Ectodermal cell (in vitro differentiated cells): Measurements from ENCODE around the gene CCRL2.
"Not testable (repeated sequence)": the region's sequence is repeated elsewhere in the genome, so short reads cannot be mapped to it uniquely, and the experiment has no call there.

Experiments used
- H3K27ac ChIP-seq: 2 replicates; pipeline ENCODE4 v1.7.0; 2013; ENCODE audit warnings: mild to moderate bottlenecking, low read depth, low read length; ENCODE audit not compliant: insufficient read depth, poor library complexity, severe bottlenecking
- H3K27me3 ChIP-seq: 2 replicates; pipeline ENCODE4 v1.7.0; 2013; ENCODE audit warnings: mild to moderate bottlenecking, low read length; ENCODE audit not compliant: insufficient read depth, control insufficient read depth, poor library complexity, severe bottlenecking
- H3K36me3 ChIP-seq: one replicate; pipeline ENCODE4 v1.7.0; 2013; ENCODE audit warnings: low read length; ENCODE audit not compliant: control insufficient read depth, insufficient read depth
- H3K4me1 ChIP-seq: one replicate; pipeline ENCODE4 v1.7.0; 2013; ENCODE audit warnings: low read length; ENCODE audit not compliant: control insufficient read depth, insufficient read depth
- H3K4me3 ChIP-seq: 2 replicates; pipeline ENCODE4 v1.7.0; 2013; ENCODE audit warnings: low read depth, low read length, control low read depth; ENCODE audit not compliant: insufficient read depth
- H3K9me3 ChIP-seq: 2 replicates; pipeline ENCODE4 v1.7.0; 2013; ENCODE audit warnings: mild to moderate bottlenecking, low read length, moderate library complexity; ENCODE audit not compliant: control insufficient read depth
- WGBS, 2 experiments: methylation state at CpG; one replicate each; pipeline ENCODE4 v1.1.7; 2013; ENCODE audit warnings: missing lambda C conversion rate in 2 of 2; 5-methylcytosine and 5-hydroxymethylcytosine counted together

The CCRL2 gene

DNA sequence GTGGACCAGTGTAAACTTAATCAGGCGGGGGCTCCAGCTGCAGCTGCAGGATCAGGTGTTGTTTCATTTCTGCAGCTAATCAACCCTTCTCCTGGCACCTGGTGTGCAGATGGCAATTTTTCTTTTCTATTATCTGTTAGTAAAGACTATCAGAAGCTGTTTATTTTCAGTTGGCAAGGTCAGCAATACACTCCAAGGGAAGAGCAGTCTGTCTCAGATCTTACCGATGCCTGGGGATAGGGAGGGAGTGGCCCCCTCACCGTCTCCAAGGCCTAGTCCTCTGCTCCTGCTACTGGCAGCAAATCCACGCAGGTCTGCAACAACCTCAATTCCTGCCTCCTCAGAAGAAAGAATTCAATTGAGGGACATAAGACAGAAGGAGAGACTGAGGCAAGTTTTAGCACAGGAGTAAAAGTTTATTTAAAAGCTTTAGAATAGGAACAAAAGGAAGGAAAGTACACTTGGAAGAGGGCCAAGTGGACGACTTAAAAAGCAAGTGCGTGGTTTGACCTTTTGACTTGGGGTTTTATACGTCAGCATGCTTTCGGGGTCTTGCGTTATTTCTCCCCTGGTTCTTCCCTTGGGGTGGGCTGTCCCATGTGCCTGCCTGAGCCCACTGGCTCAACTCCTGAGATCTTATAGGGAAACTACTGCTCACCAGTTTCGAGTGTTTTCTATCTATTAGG lies 9.2 kb downstream of the CCRL2 start:
- H3K4me3 ChIP-seq, result no peak overlapping the region
- H3K9me3 ChIP-seq, result no peaks in the 10 kb centered on the region
- no peaks in the 10 kb centered on the region for H3K4me1 ChIP-seq
- H3K27me3 ChIP-seq, result no peaks in the 10 kb centered on the region
- H3K27ac ChIP-seq, result no peak overlapping the region
- no peaks in the 10 kb centered on the region for H3K36me3 ChIP-seq
- 88 to 92% methylated on average over 9 to 10 of the region's 10 CpGs for WGBS, 2 experiments

DNA sequence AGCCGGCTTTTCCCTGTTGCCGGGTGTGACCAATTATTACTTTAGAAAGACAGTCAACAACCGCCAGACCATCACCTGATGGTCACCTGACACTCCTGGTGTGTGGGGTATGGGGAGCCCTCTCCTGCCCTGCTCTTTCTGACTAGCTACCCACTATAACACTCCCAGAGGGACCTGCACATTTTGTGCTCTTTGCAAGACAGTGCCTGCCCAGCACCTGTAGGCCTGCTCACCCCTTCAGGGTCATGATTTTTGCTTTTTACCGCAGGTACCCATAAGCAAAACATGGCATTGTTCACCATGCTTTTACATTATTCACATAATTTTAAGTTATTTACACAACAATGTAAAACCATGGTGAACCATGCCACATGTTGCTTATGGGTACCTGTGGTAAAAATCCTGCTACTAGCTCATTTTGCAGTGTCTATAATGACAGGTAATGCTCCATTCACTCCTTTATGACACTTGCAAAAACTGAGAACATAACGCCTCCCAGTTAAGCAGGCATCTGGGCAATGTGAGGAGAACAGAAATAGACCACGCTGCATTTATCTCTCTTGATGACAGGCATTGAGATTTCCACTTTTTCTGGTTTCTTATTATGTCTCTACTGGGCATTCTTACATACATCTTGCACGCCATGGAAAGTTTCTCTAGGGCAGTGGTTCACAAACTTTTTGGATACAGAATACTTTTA lies 9.9 kb downstream of the CCRL2 start:
- H3K4me3 ChIP-seq, result no peak overlapping the region
- no peaks in the 10 kb centered on the region for H3K4me1 ChIP-seq
- no peaks in the 10 kb centered on the region for H3K36me3 ChIP-seq
- H3K27ac ChIP-seq, result no peak overlapping the region
- H3K27me3 ChIP-seq, result no peaks in the 10 kb centered on the region
- H3K9me3 ChIP-seq, result no peaks in the 10 kb centered on the region
- WGBS, 2 experiments, result 92 to 95% methylated on average over 7 of the region's 7 CpGs

DNA sequence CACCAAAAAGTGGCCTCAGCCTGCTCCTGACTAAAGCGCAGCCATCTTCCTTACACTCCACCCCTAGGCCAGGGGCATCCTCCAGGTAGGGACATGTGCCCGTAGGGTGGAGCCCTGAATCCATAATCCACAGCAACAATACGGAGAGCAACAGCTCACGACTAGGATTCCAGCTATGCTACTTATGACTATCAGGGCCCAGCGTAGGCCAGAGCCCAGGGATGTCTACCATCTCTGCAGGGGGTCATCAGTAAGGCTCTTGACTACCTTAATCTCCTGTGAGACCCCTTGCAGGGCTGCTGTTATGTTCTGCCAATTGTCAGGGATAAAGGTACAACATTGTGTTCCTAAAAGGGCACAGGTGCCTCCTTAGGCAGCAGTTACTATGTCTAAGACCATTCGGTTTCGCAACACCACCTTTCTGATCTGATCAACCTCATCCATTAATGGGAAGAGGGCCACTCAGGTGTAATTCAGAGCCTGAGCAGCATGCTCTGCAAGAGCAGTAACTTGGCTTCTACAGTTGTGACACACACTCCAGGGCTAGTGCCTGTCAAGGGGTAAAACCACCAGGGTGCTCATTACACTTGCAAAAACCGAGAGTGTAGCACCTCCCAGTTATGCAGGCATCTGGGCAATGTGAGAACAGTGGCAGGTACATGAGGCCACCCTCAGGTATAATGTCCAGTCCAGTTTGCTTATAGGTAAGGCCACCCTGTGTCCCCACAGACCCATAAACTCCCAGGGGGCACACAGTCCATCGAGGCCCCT lies 11.0 kb downstream of the CCRL2 start:
- H3K4me3 ChIP-seq, result no peak overlapping the region
- H3K36me3 ChIP-seq, result no peaks in the 10 kb centered on the region
- H3K4me1 ChIP-seq, result no peaks in the 10 kb centered on the region
- 83 to 84% methylated on average over 9 of the region's 9 CpGs for WGBS, 2 experiments
- no peaks in the 10 kb centered on the region for H3K9me3 ChIP-seq
- H3K27me3 ChIP-seq, result no peaks in the 10 kb centered on the region
- H3K27ac ChIP-seq, result no peak overlapping the region

DNA sequence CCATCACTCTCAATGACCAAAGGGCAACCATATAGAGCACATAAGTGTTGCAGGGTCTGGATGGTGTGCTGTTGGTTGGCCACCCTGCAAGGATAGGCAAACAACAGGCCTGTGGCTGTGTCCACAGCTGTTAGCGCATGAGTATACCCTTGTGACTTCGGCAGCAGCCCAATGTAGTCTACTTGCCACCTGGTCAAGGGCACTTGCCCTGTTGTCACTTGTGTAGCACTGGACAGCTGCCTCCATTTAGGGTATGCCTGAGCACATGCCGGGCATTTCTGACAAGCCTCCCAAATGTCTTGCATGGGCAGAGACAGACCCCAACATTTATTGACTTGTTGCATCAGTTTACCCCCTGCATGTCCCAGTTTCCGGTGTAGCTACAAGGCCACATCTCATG lies 12.8 kb downstream of the CCRL2 start:
- no peaks in the 10 kb centered on the region for H3K9me3 ChIP-seq
- WGBS, 2 experiments, result 92 to 96% methylated on average over 4 of the region's 4 CpGs
- no peak overlapping the region for H3K27ac ChIP-seq
- H3K36me3 ChIP-seq, result no peaks in the 10 kb centered on the region
- no peaks in the 10 kb centered on the region for H3K4me1 ChIP-seq
- no peak overlapping the region for H3K4me3 ChIP-seq
- no peaks in the 10 kb centered on the region for H3K27me3 ChIP-seq

DNA sequence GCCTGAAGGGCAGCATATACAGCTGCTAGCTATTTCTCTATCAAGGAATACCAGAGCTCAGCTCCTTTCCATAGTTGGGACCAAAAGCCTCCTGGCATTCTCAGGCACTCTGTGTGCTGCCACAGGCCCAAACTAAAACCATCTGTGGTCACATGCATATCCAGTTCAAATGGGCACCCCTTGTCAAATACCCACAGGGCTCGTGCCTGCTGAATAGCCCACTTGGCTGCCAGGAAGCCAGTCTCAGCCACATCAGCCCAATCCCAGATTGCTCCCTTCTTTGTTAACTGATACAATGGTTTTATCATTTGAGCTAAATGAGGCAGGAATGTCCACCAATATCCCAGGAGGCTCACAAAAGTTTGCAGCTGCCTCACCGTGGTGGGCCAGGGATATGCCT lies 13.9 kb downstream of the CCRL2 start:
- no peaks in the 10 kb centered on the region for H3K4me1 ChIP-seq
- H3K4me3 ChIP-seq, result no peak overlapping the region
- H3K9me3 ChIP-seq, result no peaks in the 10 kb centered on the region
- no peaks in the 10 kb centered on the region for H3K36me3 ChIP-seq
- 91 to 97% methylated on average over 2 of the region's 2 CpGs for whole genome bisulfite sequencing, 2 experiments
- H3K27ac ChIP-seq, result no peak overlapping the region
- H3K27me3 ChIP-seq, result no peaks in the 10 kb centered on the region

DNA sequence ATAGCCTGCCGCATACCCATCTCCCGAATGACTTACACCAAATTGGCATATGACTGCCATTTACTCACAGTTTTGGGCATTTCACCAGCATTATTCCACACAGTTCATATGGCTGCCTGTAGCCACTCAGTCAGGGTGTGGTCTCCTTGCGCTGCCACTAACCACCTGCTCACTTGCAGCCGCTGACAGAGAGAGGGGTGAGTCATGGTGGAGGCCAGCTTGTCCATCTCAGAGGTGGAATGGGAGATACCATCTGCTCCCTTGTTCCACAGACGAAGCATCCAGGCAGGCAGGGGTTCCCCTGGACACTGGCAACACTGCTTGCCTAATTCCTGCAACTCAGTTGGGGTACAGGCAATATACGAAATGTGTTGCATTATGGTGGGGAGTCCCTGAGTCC lies 15.6 kb downstream of the CCRL2 start:
- Histone ChIP-seq H3K36me3 (no peaks in the 10 kb centered on the region), H3K9me3 (no peaks in the 10 kb centered on the region), H3K27me3 (no peaks in the 10 kb centered on the region), H3K4me1 (no peaks in the 10 kb centered on the region), H3K4me3 (no peak overlapping the region), H3K27ac (no peak overlapping the region)
- WGBS, 2 experiments, result 92 to 93% methylated on average over 6 of the region's 6 CpGs

- Histone ChIP-seq H3K4me3 (no peak overlapping the region), H3K4me1 (no peaks in the 10 kb centered on the region), H3K27ac (no peak overlapping the region), H3K36me3 (no peaks in the 10 kb centered on the region), H3K9me3 (no peaks in the 10 kb centered on the region), H3K27me3 (no peaks in the 10 kb centered on the region)
- 93 to 98% methylated on average over 4 to 5 of the region's 5 CpGs for WGBS, 2 experiments
These were observed 16.5 kb downstream of the CCRL2 start for GRCh38 chr3:46423588-46423987.

DNA sequence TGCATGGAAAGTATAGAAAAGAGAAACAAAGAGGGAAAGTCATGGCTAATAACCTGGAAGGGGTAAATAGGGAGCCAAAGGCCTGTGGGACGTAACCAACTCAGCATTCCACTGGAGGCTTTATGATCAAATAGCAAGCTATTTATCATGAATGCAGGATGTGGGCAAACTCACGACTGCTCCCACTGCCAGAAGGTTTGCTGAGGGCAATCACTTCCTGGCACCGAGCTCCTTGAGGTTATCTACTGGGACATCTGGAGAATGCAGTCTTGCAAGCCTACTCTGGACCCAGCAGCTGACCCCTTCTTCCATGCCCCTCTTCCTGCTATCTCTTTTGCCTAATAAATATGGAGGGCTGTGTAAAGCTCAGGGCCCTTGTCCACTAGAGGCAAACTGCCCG lies 19.4 kb downstream of the CCRL2 start:
- not testable (repeated sequence) for H3K27me3 ChIP-seq, H3K4me3 ChIP-seq, H3K27ac ChIP-seq, H3K4me1 ChIP-seq, H3K9me3 ChIP-seq, H3K36me3 ChIP-seq
- 93 to 95% methylated on average over 4 of the region's 4 CpGs for WGBS, 2 experiments

DNA sequence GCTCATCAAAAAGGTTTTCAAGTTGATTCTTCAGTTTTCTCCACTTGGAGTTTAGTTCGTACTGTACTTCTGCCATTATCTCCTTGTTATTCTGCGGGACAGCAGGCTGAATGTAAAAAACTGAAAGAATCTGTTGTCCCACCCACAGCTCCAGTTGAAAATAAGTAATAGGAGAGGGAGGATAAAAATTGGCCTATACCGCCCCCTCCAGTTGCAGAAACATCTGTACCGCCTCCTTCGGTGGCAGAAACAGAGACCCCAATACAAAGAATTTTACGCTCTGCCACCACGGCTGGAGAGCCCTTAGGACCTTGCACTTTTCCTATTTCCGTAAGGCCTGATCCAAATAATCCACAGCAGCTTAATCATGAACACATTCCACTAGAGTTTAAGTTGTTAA lies 20.3 kb downstream of the CCRL2 start:
- not testable (repeated sequence) for H3K4me1 ChIP-seq, H3K4me3 ChIP-seq, H3K27ac ChIP-seq, H3K9me3 ChIP-seq, H3K27me3 ChIP-seq, H3K36me3 ChIP-seq
- WGBS, 2 experiments, result 76 to 77% methylated on average over 8 of the region's 8 CpGs
